ENCODE data around the gene DOCK2. TPM values are rescaled to one million over a fixed set of nuclear protein-coding genes. Genes with fewer than 3 reads are reported as not detected.

The DOCK2 gene
- total and polyA plus RNA-seq, 2 donors (not counting 1 experiment from before 2014, with no cell fraction given) = 112 to 330 TPM

DNA sequence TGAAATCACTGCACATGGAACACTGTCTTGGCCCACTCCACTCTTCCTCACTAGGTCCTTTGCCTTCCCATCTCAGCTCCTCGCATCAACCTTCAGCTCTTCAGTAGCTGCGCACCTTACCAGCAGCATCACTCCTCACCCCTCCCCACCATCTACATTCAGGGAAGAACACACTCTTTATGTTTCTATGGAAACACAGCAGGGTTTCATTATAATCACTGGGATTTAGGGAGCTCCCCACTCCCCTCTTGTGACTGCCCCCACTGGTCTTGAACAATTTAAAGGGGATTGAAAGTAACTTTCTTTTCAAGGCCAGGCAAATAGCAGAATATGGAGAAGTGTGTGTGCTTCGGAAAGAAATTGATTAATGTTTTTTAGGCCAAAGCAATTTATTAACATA lies 232.0 kb downstream of the DOCK2 start:
- no peak overlapping the region for H3K4me2 ChIP-seq (replicated peaks; ENCODE audit: low read depth, low read length, poor library complexity, severe bottlenecking)
- H3K27me3 Mint-ChIP-seq = no peaks in the 10 kb centered on the region
- H3K4me1 ChIP-seq (ENCODE audit: control insufficient read depth in 2 of 2, insufficient read depth in 2 of 2, low read length in 2 of 2) = no peaks in the 10 kb centered on the region
- H3K4me1 Mint-ChIP-seq = no peaks in the 10 kb centered on the region
- intact Hi-C loops (cut with micrococcal nuclease) = no loop called here
- TF ChIP-seq, protein P1, sequence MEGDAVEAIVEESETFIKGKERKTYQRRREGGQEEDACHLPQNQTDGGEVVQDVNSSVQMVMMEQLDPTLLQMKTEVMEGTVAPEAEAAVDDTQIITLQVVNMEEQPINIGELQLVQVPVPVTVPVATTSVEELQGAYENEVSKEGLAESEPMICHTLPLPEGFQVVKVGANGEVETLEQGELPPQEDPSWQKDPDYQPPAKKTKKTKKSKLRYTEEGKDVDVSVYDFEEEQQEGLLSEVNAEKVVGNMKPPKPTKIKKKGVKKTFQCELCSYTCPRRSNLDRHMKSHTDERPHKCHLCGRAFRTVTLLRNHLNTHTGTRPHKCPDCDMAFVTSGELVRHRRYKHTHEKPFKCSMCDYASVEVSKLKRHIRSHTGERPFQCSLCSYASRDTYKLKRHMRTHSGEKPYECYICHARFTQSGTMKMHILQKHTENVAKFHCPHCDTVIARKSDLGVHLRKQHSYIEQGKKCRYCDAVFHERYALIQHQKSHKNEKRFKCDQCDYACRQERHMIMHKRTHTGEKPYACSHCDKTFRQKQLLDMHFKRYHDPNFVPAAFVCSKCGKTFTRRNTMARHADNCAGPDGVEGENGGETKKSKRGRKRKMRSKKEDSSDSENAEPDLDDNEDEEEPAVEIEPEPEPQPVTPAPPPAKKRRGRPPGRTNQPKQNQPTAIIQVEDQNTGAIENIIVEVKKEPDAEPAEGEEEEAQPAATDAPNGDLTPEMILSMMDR (IDR thresholded peaks at IDR 0.05) = no peak
- TF ChIP-seq EZH2 (IDR thresholded peaks at IDR 0.05; ENCODE audit: borderline replicate concordance, insufficient read depth, low read depth, low read length, poor library complexity, severe bottlenecking) = no peak
- no peaks in the 10 kb centered on the region for H3K9me3 ChIP-seq (ENCODE audit: control extremely low read depth in 1 of 3, control insufficient read depth in 2 of 3, insufficient read depth in 1 of 3, low read length in 2 of 3)
- WGBS (ENCODE audit: insufficient coverage) = 100% methylated on average over 1 of the region's 3 CpGs
- H3K27ac Mint-ChIP-seq = no peak overlapping the region
- ATAC-seq (ENCODE audit: low read depth) (no peak), DNase-seq (no peak)
- no peak overlapping the region for H2AFZ ChIP-seq (ENCODE audit: insufficient read depth, low read depth, low read length, poor library complexity, severe bottlenecking)
- H3K27ac ChIP-seq (ENCODE audit: low read length in 2 of 2) = no peak overlapping the region
- H3K27me3 ChIP-seq (replicated peaks in 1 of 4; ENCODE audit: control extremely low read depth in 1 of 4, control insufficient read depth in 3 of 4, insufficient read depth in 4 of 4, low read length in 3 of 4) = no peaks in the 10 kb centered on the region
- POLR2A ChIA-PET = no interaction called here
- H3K4me3 ChIP-seq (ENCODE audit: control extremely low read depth in 1 of 5, extremely low read depth in 1 of 5, insufficient read depth in 1 of 5, low read depth in 2 of 5, low read length in 4 of 5) = no peak overlapping the region
- H3K4me3 Mint-ChIP-seq = no peak overlapping the region
- H4K20me1 ChIP-seq (ENCODE audit: control insufficient read depth, insufficient read depth, low read length, poor library complexity, severe bottlenecking) = peaks cover 41% of the 10 kb centered on the region
- H3K79me2 ChIP-seq (ENCODE audit: control insufficient read depth, insufficient read depth, low read length) = peaks cover 18% of the 10 kb centered on the region
- CTCF ChIA-PET = no interaction called here
- H3K36me3 ChIP-seq (replicated peaks in 1 of 2; ENCODE audit: control extremely low read depth in 1 of 2, control insufficient read depth in 1 of 2, extremely low read depth in 1 of 2, insufficient read depth in 2 of 2, low read length in 1 of 2) = peaks cover 19 to 50% of the 10 kb centered on the region in 2 experiments
- no peaks in the 10 kb centered on the region for H3K9me3 Mint-ChIP-seq (ENCODE audit: insufficient read depth)
- no peak overlapping the region for H3K9ac ChIP-seq (ENCODE audit: low read length)

DNA sequence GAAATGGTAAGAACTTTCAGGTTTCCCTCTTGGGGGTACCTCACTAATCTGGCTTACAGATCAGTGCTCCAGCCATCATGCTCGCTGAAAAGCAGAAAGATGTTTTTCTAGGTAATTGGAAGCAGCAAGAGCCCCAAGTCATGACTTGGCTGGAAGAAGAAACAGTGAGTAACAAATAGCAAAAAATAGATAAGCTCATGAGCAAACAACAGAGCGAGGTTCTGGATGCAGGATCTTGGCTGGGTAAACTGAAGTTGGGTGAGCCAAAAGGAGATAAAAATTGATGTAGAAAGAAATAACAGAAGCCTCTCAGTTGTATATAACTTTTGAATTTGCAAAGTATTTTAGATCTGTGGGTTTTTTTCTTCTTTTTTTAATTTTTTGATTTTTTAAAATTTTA lies 233.1 kb downstream of the DOCK2 start:
- H3K27ac Mint-ChIP-seq = no peak overlapping the region
- no peak overlapping the region for H2AFZ ChIP-seq (ENCODE audit: insufficient read depth, low read depth, low read length, poor library complexity, severe bottlenecking)
- no peak overlapping the region for H3K4me3 ChIP-seq (ENCODE audit: control extremely low read depth in 1 of 5, extremely low read depth in 1 of 5, insufficient read depth in 1 of 5, low read depth in 2 of 5, low read length in 4 of 5)
- ATAC-seq (ENCODE audit: low read depth) (no peak), DNase-seq (no peak)
- peaks cover 30% of the 10 kb centered on the region for H4K20me1 ChIP-seq (ENCODE audit: control insufficient read depth, insufficient read depth, low read length, poor library complexity, severe bottlenecking)
- no peak overlapping the region for H3K4me2 ChIP-seq (replicated peaks; ENCODE audit: low read depth, low read length, poor library complexity, severe bottlenecking)
- H3K4me1 ChIP-seq (ENCODE audit: control insufficient read depth in 2 of 2, insufficient read depth in 2 of 2, low read length in 2 of 2) = no peaks in the 10 kb centered on the region
- H3K27ac ChIP-seq (ENCODE audit: low read length in 2 of 2) = no peak overlapping the region
- intact Hi-C loops (cut with micrococcal nuclease) = no loop called here
- no peaks in the 10 kb centered on the region for H3K9me3 ChIP-seq (ENCODE audit: control extremely low read depth in 1 of 3, control insufficient read depth in 2 of 3, insufficient read depth in 1 of 3, low read length in 2 of 3)
- no peak overlapping the region for H3K4me3 Mint-ChIP-seq
- no peak for TF ChIP-seq EZH2 (IDR thresholded peaks at IDR 0.05; ENCODE audit: borderline replicate concordance, insufficient read depth, low read depth, low read length, poor library complexity, severe bottlenecking)
- TF ChIP-seq, protein P1 (IDR thresholded peaks at IDR 0.05) = no peak
- no peaks in the 10 kb centered on the region for H3K27me3 ChIP-seq (replicated peaks in 1 of 4; ENCODE audit: control extremely low read depth in 1 of 4, control insufficient read depth in 3 of 4, insufficient read depth in 4 of 4, low read length in 3 of 4)
- WGBS (ENCODE audit: insufficient coverage) = 100% methylated on average over 2 of the region's 2 CpGs
- peaks cover 15% of the 10 kb centered on the region for H3K79me2 ChIP-seq (ENCODE audit: control insufficient read depth, insufficient read depth, low read length)
- no peaks in the 10 kb centered on the region for H3K27me3 Mint-ChIP-seq
- ChIA-PET CTCF (no interaction called here), POLR2A (no interaction called here)
- peaks cover 19 to 39% of the 10 kb centered on the region in 2 experiments for H3K36me3 ChIP-seq (replicated peaks in 1 of 2; ENCODE audit: control extremely low read depth in 1 of 2, control insufficient read depth in 1 of 2, extremely low read depth in 1 of 2, insufficient read depth in 2 of 2, low read length in 1 of 2)
- no peaks in the 10 kb centered on the region for H3K4me1 Mint-ChIP-seq
- no peaks in the 10 kb centered on the region for H3K9me3 Mint-ChIP-seq (ENCODE audit: insufficient read depth)
- H3K9ac ChIP-seq (ENCODE audit: low read length) = no peak overlapping the region
